Right lobe of liver (tissue), 4 donors: ENCODE data around the gene RADIL.

Experiments
- CTCF ChIP-seq, 4 donors: fragments of 200-600 bp in 3 of 4; fragments of 450-650 bp in 1 of 4; IDR thresholded peaks; one replicate each; pipeline versions ENCODE4 v1.5.1 to v1.8.0; 2016 to 2022; ENCODE audit warnings: antibody characterized with exemption in 4 of 4, mild to moderate bottlenecking in 2 of 4
- POLR2A ChIP-seq: fragments of 450-650 bp; IDR thresholded peaks from one replicate; pipeline ENCODE4 v1.6.1; 2017; ENCODE audit warnings: antibody characterized with exemption, mild to moderate bottlenecking
- donor health status: DM: no; HTN: no; CAD: no.
- donor health status: DM: no; HTN: no; CAD: no.
- donor health status: DM: no; HTN: yes; CAD: no.

- no peak for TF ChIP-seq CTCF (IDR thresholded peaks at IDR 0.05)
- TF ChIP-seq POLR2A: no peak
These were observed 96.0 kb downstream of the RADIL start for GRCh38 chr7:4787541-4787940.
